Ishikawa (cell line): Measurements from ENCODE around the gene SF1.

Source experiments
- CEBPB ChIP-seq: IDR thresholded peaks from 2 replicates; pipeline ENCODE4 v1.6.1; 2012
- CREB1 ChIP-seq: IDR thresholded peaks from 2 replicates; pipeline ENCODE4 v1.6.1; 2012; ENCODE audit warnings: low read depth
- EGR1 ChIP-seq: IDR thresholded peaks from 2 replicates; pipeline ENCODE4 v1.6.1; 2012
- EP300 ChIP-seq: IDR thresholded peaks from 2 replicates; pipeline ENCODE4 v1.6.1; 2012; ENCODE audit warnings: borderline replicate concordance
- FOXM1 ChIP-seq: IDR thresholded peaks from 2 replicates; pipeline ENCODE4 v1.6.1; 2012; ENCODE audit warnings: low read depth, borderline replicate concordance
- MAX ChIP-seq: IDR thresholded peaks from 2 replicates; pipeline ENCODE4 v1.6.1; 2012
- NFIC ChIP-seq: IDR thresholded peaks from 2 replicates; pipeline ENCODE4 v1.6.1; 2012
- RAD21 ChIP-seq: IDR thresholded peaks from 2 replicates; pipeline ENCODE4 v1.6.1; 2012; ENCODE audit warnings: low read depth
- REST ChIP-seq: IDR thresholded peaks from 2 replicates; pipeline ENCODE4 v1.6.1; 2012; ENCODE audit warnings: low read depth, mild to moderate bottlenecking
- TAF1 ChIP-seq: IDR thresholded peaks from 2 replicates; pipeline ENCODE4 v1.6.1; 2012; ENCODE audit warnings: low read depth, mild to moderate bottlenecking
- TCF12 ChIP-seq: IDR thresholded peaks from 2 replicates; pipeline ENCODE4 v1.6.1; 2012; ENCODE audit warnings: low read depth
- TEAD4 ChIP-seq: IDR thresholded peaks from 2 replicates; pipeline ENCODE4 v1.6.1; 2012
- YY1 ChIP-seq: IDR thresholded peaks from 2 replicates; pipeline ENCODE4 v1.6.1; 2012; ENCODE audit warnings: low read depth
- ZBTB7A ChIP-seq: IDR thresholded peaks from 2 replicates; pipeline ENCODE4 v1.6.1; 2012; ENCODE audit warnings: low read depth
- TF ChIP-seq, protein P1 (sequence below): IDR thresholded peaks from 2 replicates; pipeline ENCODE4 v1.6.1; 2012

SF1 gene

GRCh38 chr11:64803846-64804345 lies 25.6 kb upstream of the SF1 start:
- TF ChIP-seq MAX: no peak
- TF ChIP-seq RAD21: no peak
- no peak for TF ChIP-seq TEAD4
- TF ChIP-seq TCF12: no peak
- no peak for TF ChIP-seq REST

DNA sequence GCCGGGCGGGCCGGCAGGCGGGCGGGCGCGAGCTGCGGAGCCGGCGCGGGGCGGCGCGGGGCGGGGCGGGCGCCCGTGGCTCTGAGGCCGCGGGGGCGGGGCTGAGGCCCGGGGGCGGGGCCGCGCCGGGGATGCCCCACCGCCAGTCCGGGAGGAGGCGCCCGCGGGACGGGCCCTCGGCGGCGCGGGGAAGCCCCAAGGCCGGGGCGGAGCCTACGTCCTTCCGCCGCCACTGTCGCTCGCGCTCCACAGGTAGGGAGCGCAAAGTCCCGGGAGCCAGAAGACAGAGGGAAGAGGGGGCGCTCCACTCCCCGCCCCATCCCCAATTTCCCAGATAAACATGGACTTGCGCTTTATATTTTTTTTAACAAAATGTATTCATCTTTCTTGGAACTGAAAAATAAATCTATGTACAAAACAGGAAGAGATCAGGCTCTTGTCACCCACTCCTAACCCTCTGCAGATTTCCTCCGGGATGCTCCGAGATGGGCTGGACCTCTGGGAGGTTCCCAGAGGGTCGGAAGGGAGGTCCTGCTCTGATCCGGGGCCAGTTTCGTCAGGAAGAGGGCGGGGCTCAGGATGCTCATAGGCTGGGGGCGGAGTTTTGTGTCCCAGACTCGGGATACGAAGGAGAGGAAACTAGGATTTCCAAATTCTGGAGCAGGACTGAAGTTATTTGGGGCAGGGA lies 25.0 kb upstream of the SF1 start, which contains the start of gene MAP4K2:
MAP4K2 (minus strand) TSS at position 57 of the 688 bp plus-strand sequence. CDS start 65 bp downstream, outside the sequence.
- TF ChIP-seq, protein P1, sequence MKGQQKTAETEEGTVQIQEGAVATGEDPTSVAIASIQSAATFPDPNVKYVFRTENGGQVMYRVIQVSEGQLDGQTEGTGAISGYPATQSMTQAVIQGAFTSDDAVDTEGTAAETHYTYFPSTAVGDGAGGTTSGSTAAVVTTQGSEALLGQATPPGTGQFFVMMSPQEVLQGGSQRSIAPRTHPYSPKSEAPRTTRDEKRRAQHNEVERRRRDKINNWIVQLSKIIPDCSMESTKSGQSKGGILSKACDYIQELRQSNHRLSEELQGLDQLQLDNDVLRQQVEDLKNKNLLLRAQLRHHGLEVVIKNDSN: no peak
- TF ChIP-seq CREB1: peak; percentile 36; the same call in 1 of the 2 replicates
- TF ChIP-seq TEAD4: no peak
- TF ChIP-seq NFIC: no peak

DNA sequence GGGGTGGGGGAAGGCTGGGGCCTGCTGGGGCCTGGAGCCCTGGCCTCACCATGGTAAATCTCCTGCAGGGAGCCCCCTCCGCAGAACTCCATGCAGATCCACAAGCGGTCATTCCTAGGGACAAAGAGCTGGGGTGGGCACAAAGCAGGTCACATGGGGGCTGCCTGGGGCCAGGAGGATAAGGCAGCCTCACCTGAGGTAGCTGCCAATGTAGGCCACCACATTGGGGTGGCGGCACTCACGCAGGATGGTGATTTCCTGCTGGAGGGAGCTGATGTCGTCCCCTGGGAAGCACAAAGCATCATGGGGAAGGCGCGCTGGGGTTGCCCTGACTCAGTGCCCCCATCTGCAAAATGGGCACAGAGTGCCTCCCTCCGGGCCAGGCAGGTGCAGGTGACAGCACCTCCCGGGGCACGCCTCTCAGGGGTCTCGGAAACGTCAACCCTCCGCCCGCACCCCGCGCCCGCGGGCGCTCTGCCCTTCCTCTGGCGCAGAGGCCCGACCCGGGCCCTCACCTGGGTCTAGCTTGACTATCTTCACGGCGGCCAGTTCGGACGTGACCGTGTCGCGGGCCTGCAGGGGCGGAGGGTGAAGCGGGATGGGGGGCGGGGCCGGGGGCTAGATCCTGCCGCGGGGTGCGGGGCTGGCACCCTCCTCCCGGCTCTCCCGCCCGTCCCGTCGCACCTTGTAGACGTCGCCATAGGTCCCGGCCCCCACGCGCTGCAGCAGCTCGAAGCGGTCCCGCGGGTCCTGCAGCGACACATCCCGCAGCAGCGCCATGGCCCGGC lies 24.2 kb upstream of the SF1 start:
- TF ChIP-seq MAX (0 out of 2 replicates have a peak, but pooled peaks have one; percentile 6), CEBPB (no peak)

DNA sequence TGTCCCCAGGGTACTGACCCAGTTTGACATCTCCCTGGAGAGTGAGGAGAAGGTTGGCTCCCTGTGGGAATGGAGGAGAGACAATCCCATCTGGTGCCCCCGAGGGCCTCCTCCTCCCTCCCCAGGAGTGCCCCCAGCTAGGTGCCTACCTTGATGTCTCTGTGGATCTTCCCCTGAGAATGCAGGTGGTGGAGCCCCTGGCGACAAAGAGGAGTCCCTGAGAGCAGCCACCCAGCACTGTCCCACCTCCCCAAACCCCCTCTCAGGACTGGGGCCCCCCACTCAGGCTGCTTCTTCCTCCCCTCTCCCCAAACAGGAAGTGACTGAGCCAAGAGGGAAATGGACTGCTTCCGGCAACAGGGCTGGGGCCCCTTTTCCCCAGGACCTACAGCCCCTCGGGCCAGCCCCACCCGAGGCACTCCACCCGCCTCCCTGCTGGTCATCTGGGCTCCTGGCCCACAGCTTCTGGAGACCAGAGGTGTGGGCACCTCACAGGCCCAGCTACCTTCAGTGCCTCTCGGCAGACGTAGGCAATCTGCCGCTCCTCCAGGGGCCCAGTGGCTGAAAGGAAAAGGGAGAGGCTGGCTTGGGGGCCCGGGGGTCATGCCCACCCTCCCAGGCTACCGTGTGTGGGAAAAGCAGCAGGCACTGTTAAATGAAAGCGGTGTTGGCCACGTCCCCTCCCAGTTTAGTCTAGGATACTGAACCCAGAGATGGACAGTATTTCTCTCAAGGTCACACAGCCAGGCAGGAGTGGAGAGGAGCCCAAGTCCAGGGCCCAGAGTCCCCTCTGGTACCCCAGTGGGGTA lies 23.4 kb upstream of the SF1 start:
- no peak for TF ChIP-seq FOXM1

DNA sequence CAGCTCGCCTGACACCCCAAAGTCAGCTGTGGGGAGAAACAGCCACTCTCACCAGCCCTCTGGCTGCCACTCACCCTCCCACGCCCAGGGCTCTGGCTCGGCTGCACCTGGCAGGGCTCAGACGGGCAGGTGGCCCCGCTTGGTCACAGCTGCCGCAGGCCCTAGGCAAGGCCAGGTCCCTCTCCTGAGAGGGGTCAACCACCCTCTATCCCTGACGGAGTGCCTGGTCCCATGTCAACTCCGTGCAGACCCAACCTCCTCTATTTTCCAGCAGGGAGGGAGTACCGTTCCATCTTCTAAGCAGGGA lies 22.8 kb upstream of the SF1 start:
- TF ChIP-seq FOXM1: no peak
- TF ChIP-seq, protein P1: no peak
- TF ChIP-seq TAF1: no peak
- no peak for TF ChIP-seq CEBPB
- TF ChIP-seq YY1: no peak
- TF ChIP-seq NFIC: no peak
- no peak for TF ChIP-seq REST
- TF ChIP-seq MAX: no peak
- no peak for TF ChIP-seq TCF12
- no peak for TF ChIP-seq EGR1
- no peak for TF ChIP-seq ZBTB7A
- no peak for TF ChIP-seq TEAD4
- TF ChIP-seq RAD21: no peak
- no peak for TF ChIP-seq EP300
- no peak for TF ChIP-seq CREB1
